ENCODE measurements around the gene PPARGC1A.

Gene PPARGC1A

DNA sequence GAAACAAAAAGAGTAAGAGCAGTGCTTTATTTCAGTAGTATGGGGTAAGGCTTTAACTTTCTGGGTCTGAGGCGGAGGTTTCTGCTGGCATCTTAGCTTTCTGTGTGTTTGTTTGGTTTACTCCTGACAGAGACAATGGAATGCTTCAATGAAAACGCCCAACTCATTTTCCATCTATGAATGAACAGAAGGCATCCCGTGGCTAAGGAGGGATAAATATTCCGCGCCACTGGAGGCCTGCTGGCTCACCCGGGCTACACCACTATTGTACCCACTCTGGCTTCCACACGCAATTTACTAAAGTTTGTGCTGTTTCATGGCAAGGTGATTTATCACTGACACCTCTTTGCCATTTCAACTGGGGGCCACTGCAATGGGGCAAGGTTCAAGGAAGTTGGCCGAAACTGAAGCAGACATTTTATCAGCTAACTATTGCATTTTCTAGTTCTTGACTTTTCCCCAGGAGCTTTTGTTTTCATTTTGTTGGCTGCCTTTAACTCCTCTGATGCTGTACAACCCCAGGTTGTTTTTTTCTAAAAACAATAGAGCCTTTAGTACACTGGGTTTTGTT, 32.8 kb upstream of the PPARGC1A start:
- DNase-seq (ENCODE audit: low read depth): no peak
- no peak overlapping the region for H3K4me3 ChIP-seq (ENCODE audit: low read length)
- TF ChIP-seq, protein P1, sequence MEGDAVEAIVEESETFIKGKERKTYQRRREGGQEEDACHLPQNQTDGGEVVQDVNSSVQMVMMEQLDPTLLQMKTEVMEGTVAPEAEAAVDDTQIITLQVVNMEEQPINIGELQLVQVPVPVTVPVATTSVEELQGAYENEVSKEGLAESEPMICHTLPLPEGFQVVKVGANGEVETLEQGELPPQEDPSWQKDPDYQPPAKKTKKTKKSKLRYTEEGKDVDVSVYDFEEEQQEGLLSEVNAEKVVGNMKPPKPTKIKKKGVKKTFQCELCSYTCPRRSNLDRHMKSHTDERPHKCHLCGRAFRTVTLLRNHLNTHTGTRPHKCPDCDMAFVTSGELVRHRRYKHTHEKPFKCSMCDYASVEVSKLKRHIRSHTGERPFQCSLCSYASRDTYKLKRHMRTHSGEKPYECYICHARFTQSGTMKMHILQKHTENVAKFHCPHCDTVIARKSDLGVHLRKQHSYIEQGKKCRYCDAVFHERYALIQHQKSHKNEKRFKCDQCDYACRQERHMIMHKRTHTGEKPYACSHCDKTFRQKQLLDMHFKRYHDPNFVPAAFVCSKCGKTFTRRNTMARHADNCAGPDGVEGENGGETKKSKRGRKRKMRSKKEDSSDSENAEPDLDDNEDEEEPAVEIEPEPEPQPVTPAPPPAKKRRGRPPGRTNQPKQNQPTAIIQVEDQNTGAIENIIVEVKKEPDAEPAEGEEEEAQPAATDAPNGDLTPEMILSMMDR (conservative IDR thresholded peaks at IDR 0.05; ENCODE audit: low read depth, low read length): no peak

DNA sequence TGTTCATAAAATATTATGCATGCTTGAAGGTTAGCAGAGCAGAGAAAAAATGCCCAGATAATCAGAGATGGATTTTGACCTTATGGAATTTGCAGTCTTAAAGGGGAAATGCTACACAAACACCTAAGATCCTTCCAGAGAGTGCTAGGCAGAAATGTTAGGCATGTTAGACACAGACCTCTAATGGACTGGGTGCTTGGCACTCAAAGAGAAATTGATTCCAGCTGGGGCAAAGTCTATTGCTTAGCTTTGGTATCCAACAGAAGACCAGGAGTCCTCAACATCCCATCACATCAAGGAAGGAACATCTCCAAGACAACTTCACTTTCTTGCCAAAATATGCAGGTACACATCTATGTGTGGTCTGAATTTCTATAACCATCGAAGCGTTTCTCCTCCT, 32.2 kb upstream of the PPARGC1A start:
- TF ChIP-seq, protein P1 (conservative IDR thresholded peaks at IDR 0.05; ENCODE audit: low read depth, low read length): no peak

GRCh38 chr4:23921447-23921845, 31.6 kb upstream of the PPARGC1A start:
- H3K4me3 ChIP-seq (ENCODE audit: low read length): no peak overlapping the region
- TF ChIP-seq, protein P1 (conservative IDR thresholded peaks at IDR 0.05; ENCODE audit: low read depth, low read length): no peak
- DNase-seq (ENCODE audit: low read depth): no peak

More for the DNA sequence above, 32.2 kb upstream of the PPARGC1A start:
- no peak overlapping the region for H3K4me3 ChIP-seq (ENCODE audit: low read length)
- DNase-seq (ENCODE audit: low read depth): no peak

DNA sequence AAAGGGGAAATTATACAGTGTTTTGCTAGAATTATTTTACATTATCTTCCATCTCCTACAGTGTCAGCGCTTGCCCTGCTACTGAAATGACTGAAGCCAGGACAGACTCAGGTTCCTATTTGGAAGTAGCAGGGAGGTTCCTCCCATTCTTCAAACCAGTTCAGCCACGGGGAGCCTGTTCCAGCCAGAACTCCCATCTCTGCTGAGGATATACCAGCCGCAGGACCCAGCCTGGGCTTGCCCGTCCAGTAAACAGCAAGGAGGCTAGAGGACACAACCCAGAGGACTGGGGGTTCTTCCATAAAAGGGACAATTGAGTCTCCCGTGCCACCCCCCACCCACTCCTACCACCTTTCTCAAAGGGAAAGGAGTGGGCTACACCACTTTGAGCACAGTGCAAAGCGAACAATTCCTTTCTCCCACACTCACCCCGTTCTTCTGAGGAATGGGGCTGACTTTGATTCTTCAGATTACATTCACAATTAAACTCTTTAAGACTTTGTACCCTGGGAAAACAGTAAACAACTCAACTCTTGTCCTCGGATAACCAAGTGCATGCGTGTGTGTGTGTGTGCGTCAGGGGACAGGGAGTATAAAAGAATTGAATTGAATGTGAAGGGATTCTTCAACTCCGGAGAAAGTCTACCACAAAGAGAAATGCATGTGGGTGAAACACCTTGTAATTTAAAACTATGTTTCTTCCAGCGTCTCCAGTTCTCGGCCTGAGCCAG, 31.0 kb upstream of the PPARGC1A start:
- H3K4me3 ChIP-seq (ENCODE audit: low read length): no peak overlapping the region
- no peak for DNase-seq (ENCODE audit: low read depth)
- TF ChIP-seq, protein P1 (conservative IDR thresholded peaks at IDR 0.05; ENCODE audit: low read depth, low read length): no peak

DNA sequence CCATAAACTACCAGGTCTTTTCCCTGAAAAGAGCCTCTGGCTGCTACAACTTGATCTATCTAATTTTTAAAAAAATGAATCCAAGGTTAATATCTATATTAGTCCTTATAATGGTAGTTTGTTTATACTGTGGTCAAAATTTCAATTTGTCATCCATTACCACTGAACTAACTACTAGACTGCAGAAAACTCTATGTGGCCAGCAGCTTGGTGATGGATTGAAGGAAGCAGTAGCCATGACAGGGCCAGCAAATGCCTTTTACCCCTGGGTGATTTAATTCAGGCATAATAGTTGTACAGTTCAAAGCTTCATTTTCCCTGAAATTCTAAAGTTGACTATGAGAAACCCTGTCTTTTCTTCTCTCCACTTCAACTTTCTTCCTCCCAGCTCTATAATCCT, 30.4 kb upstream of the PPARGC1A start:
- TF ChIP-seq, protein P1 (conservative IDR thresholded peaks at IDR 0.05; ENCODE audit: low read depth, low read length): no peak
- H3K4me3 ChIP-seq (ENCODE audit: low read length): no peak overlapping the region
- no peak for DNase-seq (ENCODE audit: low read depth)

DNA sequence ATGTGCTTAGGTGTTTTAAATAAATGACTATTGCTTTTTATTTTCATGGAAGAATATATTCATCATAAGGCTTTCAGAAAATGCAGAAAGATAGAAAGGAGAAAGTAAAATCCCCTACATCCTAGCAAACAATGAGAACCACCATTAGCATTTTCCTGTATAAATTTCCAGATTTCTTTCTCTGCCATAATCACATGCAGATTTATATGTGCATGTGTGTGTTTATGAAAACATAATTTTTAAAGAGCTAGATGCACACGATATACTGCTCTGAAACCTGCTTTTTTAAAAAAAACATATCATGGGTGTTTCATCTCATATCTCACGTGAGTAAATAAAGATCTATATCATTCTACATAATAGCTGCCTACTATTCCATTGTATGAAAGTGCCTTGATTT, 26.4 kb upstream of the PPARGC1A start:
- TF ChIP-seq, protein P1 (conservative IDR thresholded peaks at IDR 0.05; ENCODE audit: low read depth, low read length): no peak
- no peak for DNase-seq (ENCODE audit: low read depth)
- no peak overlapping the region for H3K4me3 ChIP-seq (ENCODE audit: low read length)

Data from retinal pigment epithelial cell (primary cell).